ENCODE measurements around the gene ZSWIM6. TPM values are rescaled to one million over a fixed set of nuclear protein-coding genes. Genes with fewer than 3 reads are reported as not detected.
"Not testable (repeated sequence)": the region's sequence is repeated elsewhere in the genome, so short reads cannot be mapped to it uniquely, and the experiment has no call there.

Gene ZSWIM6
- total RNA-seq, 1 donor from 2014 or later: 8.8 TPM

DNA sequence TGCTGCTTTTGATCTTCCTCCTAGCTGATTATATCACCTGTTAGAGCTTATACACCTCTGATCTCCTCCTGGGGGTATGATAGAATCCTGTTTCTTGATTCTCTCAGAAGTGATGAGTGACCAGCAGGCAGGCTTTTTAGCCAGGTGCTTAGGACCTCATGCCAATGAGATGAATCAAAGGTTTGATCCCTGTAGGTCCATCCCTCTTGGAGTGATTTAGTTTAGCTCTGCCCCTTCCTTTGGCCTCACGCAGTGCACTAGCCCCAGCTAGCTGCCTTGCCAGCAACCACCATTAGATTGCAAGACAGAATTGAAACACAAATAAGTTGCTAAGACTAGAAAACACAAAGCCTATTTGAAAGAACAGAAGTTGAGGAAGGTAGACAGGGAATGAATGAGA is 84.4 kb downstream of the ZSWIM6 start:
- no peak overlapping the region for H3K27ac ChIP-seq
- no peaks in the 10 kb centered on the region for H3K9me3 ChIP-seq
- intact Hi-C loops (cut with DNase I): no loop called here
- DNase-seq (ENCODE audit: low spot score in 2 of 2): no peak
- no peaks in the 10 kb centered on the region for H3K36me3 ChIP-seq
- no peaks in the 10 kb centered on the region for H3K4me1 ChIP-seq
- no peak overlapping the region for H3K4me3 ChIP-seq
- H3K27me3 ChIP-seq: no peaks in the 10 kb centered on the region
- TF ChIP-seq, protein P1, sequence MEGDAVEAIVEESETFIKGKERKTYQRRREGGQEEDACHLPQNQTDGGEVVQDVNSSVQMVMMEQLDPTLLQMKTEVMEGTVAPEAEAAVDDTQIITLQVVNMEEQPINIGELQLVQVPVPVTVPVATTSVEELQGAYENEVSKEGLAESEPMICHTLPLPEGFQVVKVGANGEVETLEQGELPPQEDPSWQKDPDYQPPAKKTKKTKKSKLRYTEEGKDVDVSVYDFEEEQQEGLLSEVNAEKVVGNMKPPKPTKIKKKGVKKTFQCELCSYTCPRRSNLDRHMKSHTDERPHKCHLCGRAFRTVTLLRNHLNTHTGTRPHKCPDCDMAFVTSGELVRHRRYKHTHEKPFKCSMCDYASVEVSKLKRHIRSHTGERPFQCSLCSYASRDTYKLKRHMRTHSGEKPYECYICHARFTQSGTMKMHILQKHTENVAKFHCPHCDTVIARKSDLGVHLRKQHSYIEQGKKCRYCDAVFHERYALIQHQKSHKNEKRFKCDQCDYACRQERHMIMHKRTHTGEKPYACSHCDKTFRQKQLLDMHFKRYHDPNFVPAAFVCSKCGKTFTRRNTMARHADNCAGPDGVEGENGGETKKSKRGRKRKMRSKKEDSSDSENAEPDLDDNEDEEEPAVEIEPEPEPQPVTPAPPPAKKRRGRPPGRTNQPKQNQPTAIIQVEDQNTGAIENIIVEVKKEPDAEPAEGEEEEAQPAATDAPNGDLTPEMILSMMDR (IDR thresholded peaks at IDR 0.05): no peak

DNA sequence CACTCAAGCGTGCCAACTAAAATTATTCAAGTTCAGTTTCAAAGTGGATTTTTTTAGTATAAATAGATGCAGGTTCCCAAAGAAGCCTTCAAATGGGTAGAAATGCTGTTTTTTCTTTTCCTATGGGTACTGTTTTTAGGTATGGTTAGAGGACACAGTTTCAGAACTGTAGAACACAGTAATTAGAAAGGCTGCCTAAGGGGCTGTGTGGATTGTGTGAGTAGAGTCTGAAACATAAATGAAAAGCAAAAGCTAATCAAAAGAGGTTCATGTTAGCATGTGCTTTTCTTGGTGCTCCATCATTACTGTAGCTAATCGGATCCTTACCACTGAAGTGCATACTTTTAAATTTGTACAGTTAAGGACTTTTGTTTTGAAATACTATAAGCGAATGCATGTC is 85.3 kb downstream of the ZSWIM6 start:
- intact Hi-C loops (cut with DNase I): no loop called here
- no peaks in the 10 kb centered on the region for H3K27me3 ChIP-seq
- H3K9me3 ChIP-seq: no peaks in the 10 kb centered on the region
- no peak overlapping the region for H3K27ac ChIP-seq
- H3K4me1 ChIP-seq: no peaks in the 10 kb centered on the region
- no peak overlapping the region for H3K4me3 ChIP-seq
- no peaks in the 10 kb centered on the region for H3K36me3 ChIP-seq
- TF ChIP-seq, protein P1 (IDR thresholded peaks at IDR 0.05): no peak
- DNase-seq (ENCODE audit: low spot score in 2 of 2): no peak

DNA sequence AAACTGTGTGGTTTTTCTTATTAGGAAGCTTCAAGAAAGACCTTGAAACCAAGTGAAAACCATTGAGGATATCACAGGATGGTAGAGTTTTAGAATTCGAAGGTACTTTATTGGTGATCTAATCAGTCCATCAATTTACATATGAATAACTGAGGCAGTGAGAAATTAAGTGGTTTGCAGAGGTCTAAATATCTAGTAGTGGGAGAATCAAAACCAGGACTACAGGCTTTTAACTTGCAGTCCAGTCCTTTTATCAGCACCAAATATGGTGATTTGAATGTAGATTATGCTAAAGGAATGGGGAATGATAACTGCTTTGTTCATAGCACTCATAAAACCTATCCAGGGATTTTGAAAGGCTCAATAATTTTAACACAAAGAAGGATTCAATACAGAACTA is 85.8 kb downstream of the ZSWIM6 start:
- H3K4me1 ChIP-seq: no peaks in the 10 kb centered on the region
- H3K36me3 ChIP-seq: no peaks in the 10 kb centered on the region
- H3K27me3 ChIP-seq: no peaks in the 10 kb centered on the region
- H3K9me3 ChIP-seq: no peaks in the 10 kb centered on the region
- intact Hi-C loops (cut with DNase I): no loop called here
- DNase-seq (ENCODE audit: low spot score in 2 of 2): no peak
- no peak overlapping the region for H3K27ac ChIP-seq
- TF ChIP-seq, protein P1 (IDR thresholded peaks at IDR 0.05): no peak
- H3K4me3 ChIP-seq: no peak overlapping the region

DNA sequence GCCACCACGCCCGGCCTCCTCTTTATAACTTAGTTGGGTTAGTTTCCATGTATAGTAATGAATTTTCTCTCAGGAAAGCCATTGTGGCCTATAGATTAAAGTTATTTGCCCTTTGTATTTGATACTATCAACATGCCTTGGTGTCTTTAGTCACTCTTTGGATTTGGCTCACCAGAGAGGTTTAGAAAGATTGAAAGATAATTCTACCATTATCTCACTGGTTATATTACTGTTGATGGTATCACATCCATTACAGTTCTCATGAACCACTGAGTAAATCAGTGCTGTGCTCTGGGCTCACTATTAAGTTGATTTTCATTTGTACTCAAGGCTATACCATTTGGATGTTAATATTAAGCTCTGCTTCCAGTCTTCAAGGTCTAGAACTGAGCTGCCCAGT is 87.0 kb downstream of the ZSWIM6 start:
- no peak overlapping the region for H3K27ac ChIP-seq
- intact Hi-C loops (cut with DNase I): no loop called here
- peaks cover 0 to 4% of the 10 kb centered on the region in 2 donors for H3K4me1 ChIP-seq
- TF ChIP-seq, protein P1 (IDR thresholded peaks at IDR 0.05): no peak
- no peaks in the 10 kb centered on the region for H3K9me3 ChIP-seq
- no peak overlapping the region for H3K4me3 ChIP-seq
- no peaks in the 10 kb centered on the region for H3K27me3 ChIP-seq
- no peak for DNase-seq (ENCODE audit: low spot score in 2 of 2)
- no peaks in the 10 kb centered on the region for H3K36me3 ChIP-seq

DNA sequence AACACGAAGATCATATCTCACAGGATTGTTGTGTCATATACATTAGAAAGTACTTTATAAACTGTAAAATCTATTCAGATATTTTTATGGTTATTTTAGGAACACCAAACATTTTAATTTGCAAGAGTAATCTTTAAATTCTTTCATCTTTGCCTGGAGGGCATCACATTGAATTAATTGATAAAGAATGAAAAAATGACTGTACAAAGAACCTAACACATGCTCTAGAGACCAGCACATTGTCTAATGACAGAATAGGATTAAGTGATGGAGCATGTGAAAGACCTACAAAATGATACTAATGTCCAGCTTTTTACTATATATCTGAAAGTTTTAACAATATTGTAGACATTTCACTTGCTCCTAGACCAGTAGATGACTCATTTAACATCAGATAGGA is 88.0 kb downstream of the ZSWIM6 start:
- Histone ChIP-seq H3K4me1 (peaks cover 0 to 7% of the 10 kb centered on the region in 2 donors), H3K4me3 (no peak overlapping the region), H3K27ac (no peak overlapping the region), H3K27me3 (no peaks in the 10 kb centered on the region), H3K9me3 (no peaks in the 10 kb centered on the region), H3K36me3 (no peaks in the 10 kb centered on the region)
- TF ChIP-seq, protein P1 (IDR thresholded peaks at IDR 0.05): no peak
- intact Hi-C loops (cut with DNase I): no loop called here
- no peak for DNase-seq (ENCODE audit: low spot score in 2 of 2)

DNA sequence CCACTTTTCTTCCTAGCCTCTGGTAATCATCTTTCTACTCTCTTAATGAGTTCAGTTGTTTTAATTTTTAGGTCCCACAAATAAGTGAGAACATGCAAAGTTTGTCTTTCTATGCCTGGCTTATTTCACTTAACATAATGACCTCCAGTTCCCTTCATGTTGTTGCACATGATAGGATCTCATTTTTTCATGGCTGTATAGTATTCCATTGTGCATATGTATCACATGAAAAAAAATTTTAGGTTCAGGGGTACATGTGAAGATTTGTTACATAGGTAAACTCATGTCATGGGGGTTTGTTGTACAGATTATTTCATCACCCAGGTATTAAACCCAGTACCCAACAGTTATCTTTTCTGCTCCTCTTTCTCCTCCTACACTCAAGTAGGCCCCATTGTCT is 89.2 kb downstream of the ZSWIM6 start:
- H3K4me3 ChIP-seq; DNase-seq (ENCODE audit: low spot score in 2 of 2); H3K27ac ChIP-seq; H3K4me1 ChIP-seq; H3K27me3 ChIP-seq; H3K9me3 ChIP-seq; intact Hi-C loops (cut with DNase I); H3K36me3 ChIP-seq: not testable (repeated sequence)
